HG03064 (cell line): ENCODE data around the gene TNIK.
"Not testable (repeated sequence)": the region's sequence is repeated elsewhere in the genome, so short reads cannot be mapped to it uniquely, and the experiment has no call there.

Experiments
- ATAC-seq: cut with Tn5 transposase; IDR thresholded peaks from one replicate; pipeline ENCODE4 v1.9.1; 2021; ENCODE audit warnings: low read depth; ENCODE audit not compliant: unreplicated experiment

TNIK gene

DNA sequence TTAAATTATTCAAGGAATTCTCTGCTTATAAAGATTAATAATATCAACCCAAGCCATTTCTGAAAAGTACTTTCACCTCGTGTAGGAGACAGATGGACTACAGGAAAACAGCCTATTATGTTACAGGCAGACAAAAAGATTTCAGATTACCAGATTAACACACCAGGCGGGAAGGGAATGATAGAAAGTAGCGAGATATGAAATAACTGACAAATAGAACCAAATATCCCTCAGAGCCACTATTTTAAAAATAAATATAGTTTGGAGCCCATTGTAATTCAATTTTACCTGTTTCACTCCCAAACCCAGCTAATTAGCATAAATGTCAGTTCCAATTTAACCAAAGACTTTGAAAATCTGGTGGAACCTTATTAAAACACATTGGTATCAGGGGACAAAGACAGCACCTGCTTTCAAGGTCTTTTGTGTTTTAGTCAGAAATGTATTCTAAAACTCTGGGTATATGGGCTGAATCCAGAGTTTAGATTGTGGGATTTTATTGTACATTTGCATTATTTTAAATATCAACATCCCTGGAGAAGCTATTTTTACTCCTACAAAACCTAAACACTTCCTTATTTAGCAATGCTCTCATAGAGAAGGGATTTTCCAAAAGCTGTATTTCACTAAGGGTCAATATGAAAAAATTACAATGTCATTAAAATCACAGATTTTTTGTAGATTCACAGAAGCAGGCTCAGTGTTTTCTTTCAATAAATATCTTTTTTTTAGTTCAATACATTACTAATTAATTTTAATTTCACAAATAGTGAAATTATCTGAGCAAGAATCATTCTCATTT is 138.4 kb downstream of the TNIK start:
- no peak for ATAC-seq

DNA sequence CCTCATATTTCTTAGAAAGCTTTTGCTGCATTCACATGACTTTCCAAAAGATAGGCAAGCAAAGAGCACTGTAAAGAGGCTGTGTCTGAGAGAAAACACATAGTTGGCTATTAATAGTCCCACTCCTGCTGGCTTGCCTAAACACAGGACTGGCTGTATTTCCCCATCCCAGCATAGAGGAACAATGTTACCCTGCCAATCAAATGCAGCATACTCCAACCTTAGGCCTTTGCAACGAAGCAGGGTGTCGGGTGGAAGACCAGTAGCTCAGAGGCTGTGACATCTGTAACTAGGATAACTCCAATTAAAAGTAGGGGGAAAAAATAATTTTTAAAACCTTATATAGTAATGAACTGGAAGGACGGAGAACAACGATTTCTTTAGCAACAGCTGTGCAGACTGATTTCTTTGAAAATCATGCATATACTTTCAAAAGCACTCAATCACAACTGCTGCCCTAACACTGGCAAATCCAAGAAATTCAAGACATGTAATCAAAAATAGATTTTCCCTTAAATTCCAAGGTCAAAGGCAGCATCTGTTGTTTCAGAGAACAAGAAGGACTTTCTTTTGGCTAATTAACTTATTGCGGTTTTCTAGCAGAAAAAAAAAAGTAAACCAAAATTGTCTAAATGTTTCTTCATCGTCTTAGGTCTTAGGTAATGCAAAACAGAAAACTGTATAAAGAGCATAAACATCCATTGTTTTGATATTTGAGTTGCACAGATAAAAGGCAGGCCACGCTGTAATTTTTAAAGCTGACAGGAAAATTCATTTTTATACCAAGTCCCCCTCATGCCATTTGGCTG is 139.3 kb downstream of the TNIK start:
- ATAC-seq: no peak

DNA sequence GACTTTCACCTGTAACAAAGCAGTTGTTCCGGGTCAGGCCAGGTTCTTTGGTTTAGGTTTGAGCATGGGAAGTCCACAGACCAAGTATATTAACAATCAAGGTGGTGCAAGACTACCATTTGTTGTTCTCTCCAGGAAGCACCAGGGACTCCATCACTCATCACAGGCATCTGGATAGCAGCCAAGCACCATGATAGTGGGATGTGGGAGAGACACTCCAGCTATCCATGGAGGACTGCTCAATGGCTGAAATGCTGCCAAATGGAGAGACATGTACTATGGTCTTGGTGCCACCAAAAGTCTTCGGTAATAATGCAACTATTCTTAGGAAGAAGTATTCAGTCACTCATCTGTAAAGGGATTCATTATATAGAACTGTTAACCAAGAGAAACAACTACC is 143.0 kb downstream of the TNIK start:
- no peak for ATAC-seq

DNA sequence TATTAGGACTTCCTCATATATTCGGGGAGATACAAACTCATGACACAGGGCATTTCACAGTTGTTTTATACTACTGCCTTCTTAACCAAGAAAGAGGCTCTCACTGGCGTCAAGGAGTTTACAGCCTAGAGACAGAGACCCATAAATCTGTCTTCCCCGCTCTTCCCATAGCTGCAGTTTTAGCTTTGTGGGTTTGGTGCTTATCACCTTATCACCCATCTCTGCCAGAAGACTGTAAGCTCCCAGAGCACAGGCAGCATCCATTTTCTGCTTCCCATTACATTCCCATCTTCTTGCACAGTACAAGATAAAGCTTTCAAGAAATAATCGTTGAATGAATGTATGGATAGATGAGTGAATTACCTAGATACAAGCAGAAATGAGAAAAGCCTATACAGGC is 144.3 kb downstream of the TNIK start:
- no peak for ATAC-seq

DNA sequence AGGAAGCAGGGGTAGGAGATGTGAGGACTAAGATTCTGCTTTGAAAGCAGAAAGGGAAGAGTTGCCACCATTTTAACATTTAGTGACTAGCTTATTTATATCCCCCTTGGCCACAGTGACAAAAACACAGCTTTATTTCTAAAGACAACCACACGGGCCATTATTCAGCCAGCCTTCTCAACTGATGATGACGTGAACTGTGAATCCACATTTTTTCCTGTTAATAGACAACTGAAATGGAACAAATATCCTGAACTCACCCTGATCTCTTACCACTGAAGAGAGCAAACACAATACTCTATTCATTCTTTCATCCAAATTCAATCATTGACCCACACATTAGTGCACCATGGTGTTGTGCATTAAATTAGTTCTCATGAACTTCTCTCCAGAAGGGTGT is 145.1 kb downstream of the TNIK start:
- no peak for ATAC-seq

DNA sequence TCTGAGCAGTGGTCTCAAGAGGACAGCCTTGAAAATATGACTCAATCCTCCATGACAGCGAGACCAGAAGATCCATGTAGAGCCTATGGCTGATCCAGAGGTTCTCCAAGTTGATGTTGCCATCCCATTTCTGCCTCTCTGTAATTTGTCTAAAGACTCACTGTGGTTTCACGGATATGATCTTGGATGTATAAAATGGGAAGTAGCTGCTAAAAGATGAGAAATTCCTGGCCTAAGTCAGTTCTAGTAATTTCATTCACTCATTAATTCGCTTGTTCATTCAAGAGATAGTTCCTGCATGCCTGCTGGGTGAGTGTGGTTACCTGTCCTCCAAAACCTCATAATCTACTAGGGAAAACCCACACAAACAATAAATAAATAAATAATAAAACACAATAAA is 145.9 kb downstream of the TNIK start:
- no peak for ATAC-seq

DNA sequence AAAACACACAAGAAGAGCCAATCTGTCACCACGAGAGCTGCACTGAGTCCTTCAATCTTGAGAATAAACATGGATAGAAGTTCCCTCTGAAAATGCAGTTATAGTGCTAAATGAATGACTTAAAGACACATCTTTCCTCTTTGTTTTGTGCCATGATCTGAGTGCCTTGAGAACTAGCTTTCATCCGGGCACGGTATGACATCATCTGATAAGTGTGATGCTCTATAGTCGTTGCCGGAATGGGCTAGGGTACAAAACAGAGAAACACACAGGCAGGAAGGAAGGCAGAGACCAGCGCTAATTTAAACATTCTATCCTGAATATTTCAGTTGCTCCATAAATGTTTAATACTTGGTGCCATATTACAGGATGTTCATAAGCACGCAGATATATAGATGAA is 146.5 kb downstream of the TNIK start:
- ATAC-seq: no peak

DNA sequence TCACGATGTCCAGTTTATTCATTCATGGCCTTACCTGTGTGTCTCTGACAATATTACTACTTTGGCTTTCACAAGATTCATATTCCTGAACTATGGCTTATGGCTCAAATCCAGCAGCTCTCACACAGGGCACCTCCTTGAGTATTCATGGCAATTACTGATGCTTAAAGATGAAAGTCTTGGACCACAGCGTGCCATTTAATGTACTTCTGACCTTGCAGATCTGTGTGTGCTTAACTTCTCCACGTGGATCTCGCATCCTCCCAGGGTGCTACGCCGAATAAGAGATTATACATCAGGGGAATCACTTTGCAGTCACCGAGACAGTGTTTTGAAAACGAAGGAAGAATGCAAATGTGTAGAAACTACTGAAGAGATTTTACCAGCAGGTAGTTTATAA is 147.5 kb downstream of the TNIK start:
- no peak for ATAC-seq

DNA sequence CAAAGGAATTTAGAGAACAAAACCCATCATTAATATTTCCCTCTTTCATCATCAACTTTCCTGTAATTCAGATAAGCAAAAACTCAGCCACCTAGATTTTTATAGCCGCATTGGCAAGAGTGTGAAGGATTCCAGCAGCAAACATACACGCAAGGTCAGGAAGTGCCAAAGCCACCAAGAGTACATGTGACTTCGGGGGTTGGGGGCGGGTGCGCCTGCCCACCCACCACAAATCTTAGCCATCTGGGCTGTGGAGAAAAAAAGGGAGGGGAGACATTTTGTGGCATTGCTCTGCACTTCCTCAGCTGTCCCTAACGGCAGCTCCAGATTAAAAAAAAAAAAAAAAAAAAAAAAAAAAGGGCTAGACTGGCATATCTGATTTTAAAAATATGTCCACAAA is 148.4 kb downstream of the TNIK start:
- no peak for ATAC-seq

DNA sequence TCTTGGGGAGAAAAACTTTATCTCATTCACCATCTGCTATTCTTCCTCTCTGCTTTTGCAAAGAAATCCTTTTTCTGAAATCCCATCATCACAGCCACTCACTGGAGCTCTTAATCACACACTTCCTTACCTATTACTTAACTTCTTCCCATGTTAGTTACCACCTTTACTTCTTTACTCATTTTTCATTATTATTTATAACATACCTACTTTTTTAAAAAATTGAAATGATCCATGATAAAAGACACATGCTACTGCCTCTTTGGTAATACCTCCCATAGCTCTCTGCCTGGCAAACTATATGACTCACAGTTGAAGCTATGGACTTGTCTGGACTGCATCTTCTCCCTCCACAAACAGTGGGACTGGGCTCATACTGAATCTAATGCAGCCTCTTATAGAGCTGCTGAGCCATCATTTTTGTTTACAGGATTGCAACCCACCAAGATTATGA is 150.3 kb downstream of the TNIK start:
- no peak for ATAC-seq

DNA sequence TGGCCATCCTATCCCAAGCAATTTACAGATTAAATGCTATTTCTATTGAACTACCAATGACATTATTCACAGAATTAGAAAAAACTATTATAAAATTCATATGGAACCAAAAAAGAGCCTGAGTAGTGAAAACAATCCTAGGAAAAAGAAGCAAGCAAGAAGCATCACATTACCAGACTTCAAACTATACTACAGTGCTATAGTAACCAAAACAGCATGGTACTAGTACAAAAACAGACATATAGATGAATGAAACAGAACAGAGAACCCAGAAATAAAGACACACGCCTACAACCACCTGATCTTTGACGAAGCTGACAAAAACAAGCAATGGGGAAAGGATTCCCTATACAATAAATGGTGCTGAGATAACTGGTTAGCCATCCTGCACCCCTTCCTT is 152.2 kb downstream of the TNIK start:
- ATAC-seq: no peak

DNA sequence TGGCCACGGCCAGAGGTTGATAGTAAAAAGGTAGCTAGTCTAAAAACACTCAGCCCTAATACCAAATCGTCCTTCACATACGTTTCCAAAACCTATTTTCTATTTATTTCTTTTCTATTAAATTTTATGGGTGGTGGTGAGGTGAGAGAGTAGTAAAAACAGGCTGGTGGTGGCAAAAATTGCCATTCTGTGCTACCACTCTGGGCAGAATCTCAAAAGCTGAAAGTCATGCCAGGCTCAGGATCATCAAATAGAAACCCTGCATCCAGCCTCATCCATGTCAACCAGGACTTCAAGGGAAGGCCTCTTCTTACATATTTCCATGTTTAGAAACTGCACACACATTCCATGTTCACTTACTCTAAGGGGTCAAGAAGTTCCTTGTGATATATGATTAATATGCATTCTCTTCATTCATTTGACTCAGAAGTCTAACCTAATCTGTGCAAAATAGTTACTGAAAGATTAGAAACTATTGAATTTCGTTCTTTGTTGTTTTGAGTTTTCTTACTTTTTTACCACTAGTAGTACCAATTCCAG is 153.1 kb downstream of the TNIK start:
- ATAC-seq: no peak

DNA sequence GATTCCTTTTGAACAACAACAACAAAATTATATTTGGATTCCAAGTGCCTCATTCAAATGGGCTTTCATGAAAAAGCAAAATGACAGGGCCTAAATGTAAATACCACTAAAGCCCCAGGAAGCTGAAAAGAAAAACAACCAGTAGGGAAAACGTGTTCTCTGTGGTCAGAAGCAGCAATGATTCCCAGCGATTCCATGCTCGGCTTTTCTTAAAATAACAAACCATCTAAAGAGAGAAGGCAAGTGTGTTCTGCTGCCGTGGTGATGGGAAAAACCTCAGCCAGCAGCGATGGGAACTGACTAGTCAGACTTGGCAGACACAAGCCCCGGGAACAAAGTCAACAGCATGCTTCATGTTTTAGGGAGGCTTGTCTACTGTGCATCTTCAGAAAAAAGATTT is 153.6 kb downstream of the TNIK start:
- no peak for ATAC-seq

DNA sequence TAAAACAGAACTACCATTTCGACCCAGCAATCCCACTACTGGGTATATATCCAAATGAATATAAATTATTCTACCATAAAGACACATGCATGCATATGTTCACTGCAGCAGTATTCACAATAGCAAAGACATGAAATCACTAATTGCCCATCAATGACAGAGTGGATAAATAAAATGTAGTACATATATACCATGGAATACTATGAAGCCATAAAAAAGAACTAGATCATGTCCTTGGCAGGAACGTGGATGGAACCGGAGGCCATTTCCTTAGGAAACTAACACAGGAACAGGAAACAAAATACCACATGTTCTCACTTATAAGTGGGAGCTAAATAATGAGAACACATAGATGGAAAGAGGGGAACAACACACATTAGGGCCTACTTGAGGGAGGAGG is 154.4 kb downstream of the TNIK start:
- ATAC-seq: not testable (repeated sequence)

DNA sequence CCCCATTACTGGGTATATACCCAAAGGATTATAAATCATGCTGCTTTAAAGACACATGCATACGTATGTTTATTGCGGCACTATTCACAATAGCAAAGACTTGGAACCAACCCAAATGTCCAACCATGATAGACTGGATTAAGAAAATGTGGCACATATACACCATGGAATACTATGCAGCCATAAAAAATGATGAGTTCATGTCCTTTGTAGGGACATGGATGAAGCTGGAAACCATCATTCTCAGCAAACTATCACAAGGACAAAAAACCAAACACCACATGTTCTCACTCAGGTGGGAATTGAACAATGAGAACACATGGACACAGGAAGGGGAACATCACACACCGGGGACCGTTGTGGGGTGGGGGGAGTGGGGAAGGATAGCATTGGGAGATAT is 155.7 kb downstream of the TNIK start:
- ATAC-seq: not testable (repeated sequence)

DNA sequence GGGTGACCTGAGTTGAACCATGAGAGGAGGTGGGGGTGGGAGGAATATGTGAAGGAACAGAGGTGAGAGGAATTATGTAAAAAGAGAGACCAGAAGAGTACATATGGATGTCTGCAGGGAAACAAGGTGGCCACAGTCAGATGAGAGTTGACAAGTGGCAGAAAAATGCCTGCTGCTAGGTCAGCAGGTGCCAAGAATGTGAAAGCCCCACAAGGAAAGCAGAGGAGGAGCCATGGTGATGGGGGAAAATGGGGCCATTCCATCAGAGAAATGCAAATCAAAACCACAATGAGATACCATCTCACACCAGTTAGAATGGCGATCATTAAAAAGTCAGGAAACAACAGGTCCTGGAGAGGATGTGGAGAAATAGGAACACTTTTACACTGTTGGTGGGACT is 156.2 kb downstream of the TNIK start:
- ATAC-seq: not testable (repeated sequence)

DNA sequence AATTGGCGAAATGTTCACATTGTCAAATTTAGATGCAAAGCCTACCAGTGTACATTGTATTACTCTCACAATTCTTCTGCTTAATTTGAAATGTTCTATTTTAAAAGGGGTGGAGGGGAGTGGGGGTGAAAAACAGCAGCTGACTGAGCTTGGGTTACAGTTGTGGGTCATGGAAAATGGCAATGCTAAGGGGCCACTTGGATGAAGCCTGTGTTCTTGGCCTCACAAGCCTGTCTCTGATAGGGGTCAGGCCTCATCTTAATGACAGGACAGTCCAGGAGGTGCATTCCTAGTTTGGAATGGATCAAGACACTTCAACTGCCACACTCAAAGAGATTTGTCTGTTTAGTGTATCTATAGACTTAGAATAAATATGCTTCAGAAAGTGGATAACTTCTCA is 158.2 kb downstream of the TNIK start:
- no peak for ATAC-seq

DNA sequence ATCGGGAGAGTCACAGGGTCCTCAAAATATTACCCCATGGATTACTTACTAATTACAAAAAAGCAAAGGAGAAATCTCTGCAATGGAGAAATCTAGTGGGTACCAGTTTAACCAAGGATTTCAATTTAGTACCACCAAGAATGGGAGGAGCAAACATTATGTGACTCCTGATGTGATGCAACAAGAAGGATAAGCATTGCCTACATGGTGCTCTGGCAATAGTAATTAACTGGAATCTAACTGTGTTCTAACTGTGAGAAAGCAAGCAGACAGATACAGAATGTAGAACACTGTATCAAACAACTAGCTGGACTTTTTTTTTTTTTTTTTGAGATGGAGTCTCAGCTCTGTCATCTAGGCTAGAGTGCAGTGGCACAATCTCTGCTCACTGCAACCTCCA is 159.2 kb downstream of the TNIK start:
- ATAC-seq: no peak

DNA sequence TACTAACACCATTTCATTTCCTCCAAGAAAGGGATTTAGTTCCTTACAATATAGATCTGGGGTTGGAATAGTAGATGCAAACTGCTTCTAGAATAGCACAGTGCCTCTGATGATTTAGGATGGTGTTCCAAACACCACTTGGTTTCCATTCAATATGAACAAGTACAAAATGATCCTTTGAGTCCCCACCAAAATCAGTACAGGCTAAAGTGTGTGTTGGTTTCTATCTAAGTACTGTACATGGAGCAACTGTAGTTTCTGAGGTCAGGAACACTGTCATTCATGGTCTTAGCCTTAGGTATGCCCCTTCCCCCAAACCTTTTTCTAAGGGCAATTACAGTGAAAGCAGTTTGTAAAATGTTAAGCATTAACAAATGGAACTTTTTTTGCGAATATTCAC is 162.3 kb downstream of the TNIK start:
- ATAC-seq: no peak

DNA sequence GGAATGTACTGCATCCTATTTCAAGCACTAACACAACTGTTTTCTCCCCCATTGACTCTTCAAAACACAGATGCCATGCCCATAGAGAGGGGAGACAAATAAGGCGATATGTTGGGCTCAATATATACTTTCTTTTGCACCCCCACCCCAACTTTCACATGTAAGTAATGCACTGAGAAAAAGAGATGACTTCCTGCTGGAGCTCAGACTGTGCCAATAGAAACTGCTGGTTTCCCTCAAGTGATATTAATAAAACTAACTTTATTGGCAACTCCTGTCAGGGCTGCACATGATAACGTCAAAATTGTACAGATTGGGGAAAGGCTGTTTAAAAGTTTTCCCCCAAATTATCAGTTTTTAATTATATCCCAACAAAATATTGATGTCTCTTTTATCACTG is 163.0 kb downstream of the TNIK start:
- no peak for ATAC-seq

DNA sequence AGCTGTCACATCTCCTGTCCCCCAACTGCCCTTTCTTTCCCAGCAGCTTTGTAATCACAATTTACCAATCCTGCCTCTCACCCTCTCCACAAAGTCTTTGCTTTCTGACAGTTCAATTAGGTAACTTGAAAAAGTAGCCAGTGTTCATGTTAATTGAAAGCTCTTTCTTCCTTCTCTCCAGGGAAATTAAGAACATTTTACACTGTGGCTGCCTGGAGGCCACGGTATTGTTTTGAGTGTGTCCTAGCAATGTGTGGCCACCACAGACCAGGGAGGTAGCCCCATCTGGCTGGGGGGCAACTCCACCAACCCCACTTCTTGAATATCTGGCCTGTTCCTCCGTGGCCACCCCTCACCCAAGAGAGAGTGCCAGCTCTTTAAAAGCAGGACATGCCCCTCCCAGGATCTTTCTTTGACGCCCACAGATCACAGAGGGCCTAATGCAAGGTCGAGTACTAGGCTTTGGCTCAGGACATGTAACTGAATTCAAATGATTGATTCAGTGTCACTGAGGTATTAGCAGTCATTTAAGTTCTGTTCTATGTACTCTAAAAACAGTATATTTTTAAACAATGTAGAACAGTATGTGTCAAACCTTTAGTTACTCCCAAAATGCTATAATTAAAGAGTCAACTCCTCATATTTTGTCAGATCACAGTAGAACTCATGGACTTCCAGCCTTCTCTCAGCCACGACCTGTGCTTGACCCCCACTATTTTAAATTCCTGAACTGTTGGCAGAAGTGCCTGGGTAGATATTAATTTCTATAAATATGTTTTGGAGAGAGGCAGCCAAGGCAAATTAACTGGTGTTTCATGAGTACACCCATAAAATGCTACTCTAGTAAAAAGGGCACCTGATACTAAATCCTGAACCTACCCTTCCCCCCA is 164.5 kb downstream of the TNIK start:
- no peak for ATAC-seq
